Peyer's patch (tissue), 4 donors: ENCODE data around the gene TNFAIP8.

ENCODE experiments used
- POLR2A ChIP-seq, 2 donors: fragments of 450-650 bp; IDR thresholded peaks; one replicate each; pipeline ENCODE4 v1.5.1; 2017; ENCODE audit warnings: antibody characterized with exemption in 2 of 2, mild to moderate bottlenecking in 2 of 2, moderate library complexity in 2 of 2
- TF ChIP-seq, protein P1 (sequence below), 6 experiments: fragments of 450-650 bp in 4 of 6; fragments of 200-600 bp in 2 of 6; sonication (generic) in 1 of 6; IDR thresholded peaks; one replicate each; pipeline ENCODE4 v1.5.1; 2017 to 2019; ENCODE audit warnings: antibody characterized with exemption in 6 of 6, mild to moderate bottlenecking in 3 of 6, moderate library complexity in 1 of 6

- TF ChIP-seq, protein P1, sequence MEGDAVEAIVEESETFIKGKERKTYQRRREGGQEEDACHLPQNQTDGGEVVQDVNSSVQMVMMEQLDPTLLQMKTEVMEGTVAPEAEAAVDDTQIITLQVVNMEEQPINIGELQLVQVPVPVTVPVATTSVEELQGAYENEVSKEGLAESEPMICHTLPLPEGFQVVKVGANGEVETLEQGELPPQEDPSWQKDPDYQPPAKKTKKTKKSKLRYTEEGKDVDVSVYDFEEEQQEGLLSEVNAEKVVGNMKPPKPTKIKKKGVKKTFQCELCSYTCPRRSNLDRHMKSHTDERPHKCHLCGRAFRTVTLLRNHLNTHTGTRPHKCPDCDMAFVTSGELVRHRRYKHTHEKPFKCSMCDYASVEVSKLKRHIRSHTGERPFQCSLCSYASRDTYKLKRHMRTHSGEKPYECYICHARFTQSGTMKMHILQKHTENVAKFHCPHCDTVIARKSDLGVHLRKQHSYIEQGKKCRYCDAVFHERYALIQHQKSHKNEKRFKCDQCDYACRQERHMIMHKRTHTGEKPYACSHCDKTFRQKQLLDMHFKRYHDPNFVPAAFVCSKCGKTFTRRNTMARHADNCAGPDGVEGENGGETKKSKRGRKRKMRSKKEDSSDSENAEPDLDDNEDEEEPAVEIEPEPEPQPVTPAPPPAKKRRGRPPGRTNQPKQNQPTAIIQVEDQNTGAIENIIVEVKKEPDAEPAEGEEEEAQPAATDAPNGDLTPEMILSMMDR (IDR thresholded peaks at IDR 0.05): no peak
- TF ChIP-seq POLR2A (IDR thresholded peaks at IDR 0.05): no peak
These were observed 24.2 kb downstream of the TNFAIP8 start for GRCh38 chr5:119379942-119380547.
